Right ventricle myocardium inferior (tissue), 1 donor: ENCODE measurements around the gene CRKL. TPM values are rescaled to one million over a fixed set of nuclear protein-coding genes. Genes with fewer than 3 reads are reported as not detected.
A peak's percentile ranks its signal among the peaks of the same experiment; 100 is the strongest.

ENCODE experiments used
- ATAC-seq: fragments of 200-7000 bp; cut with Tn5 transposase; one replicate; pipeline ENCODE4 v1.9.1; 2020; ENCODE audit warnings: mild to moderate bottlenecking, moderate library complexity
- DNase-seq: peaks from one replicate; pipeline ENCODE4 v3.0.0; 2021; ENCODE audit errors: missing footprints
- intact Hi-C: fragments of 100-400 bp; cut with DNase I; formaldehyde crosslinking; loops from one replicate; pipeline ENCODE4 v1.11.0; 2022
- total RNA-seq: library from RNA; stranded (reverse); fragmentation: NEBNext Ultra II Directional; extraction: Animal tissue kit (Norgen Biotek cat#: 25700); gene quantifications from one replicate; pipeline ENCODE4 v1.2.1, GENCODE V29; 2021
- donor health status: DM: no; HTN: yes; CAD: no; lungs with severe emphysema.

Gene CRKL
- total RNA-seq, 1 donor from 2014 or later = 52.6 TPM

- no peak for ATAC-seq
Measured at GRCh38 chr22:20974336-20974955, 57.2 kb downstream of the CRKL start.

GRCh38 chr22:20975541-20976290 lies 58.5 kb downstream of the CRKL start:
- intact Hi-C loops = no loop called here
- ATAC-seq = no peak

More at GRCh38 chr22:20974336-20974955, 57.2 kb downstream of the CRKL start:
- DNase-seq = peak; percentile 50
- intact Hi-C loops = no loop called here

GRCh38 chr22:20976291-20976877 lies 59.2 kb downstream of the CRKL start:
- no peak for ATAC-seq
- DNase-seq = no peak
- intact Hi-C loops = no loop called here

More at GRCh38 chr22:20975541-20976290, 58.5 kb downstream of the CRKL start:
- DNase-seq = peak; percentile 63

- ATAC-seq = no peak
- peak; percentile 50 for DNase-seq
- intact Hi-C loops = no loop called here
Measured at GRCh38 chr22:20977019-20977418, 59.8 kb downstream of the CRKL start.

- DNase-seq (peak; percentile 52), ATAC-seq (no peak)
- intact Hi-C loops = no loop called here
Measured at GRCh38 chr22:20977516-20978170, 60.4 kb downstream of the CRKL start.

GRCh38 chr22:20978419-20978818 lies 61.2 kb downstream of the CRKL start:
- no peak for DNase-seq
- intact Hi-C loops = no loop called here
- no peak for ATAC-seq

GRCh38 chr22:20979243-20979809 lies 62.1 kb downstream of the CRKL start:
- no peak for DNase-seq
- intact Hi-C loops = no loop called here
- peak; percentile 17 for ATAC-seq

- no peak for DNase-seq
- intact Hi-C loops = no loop called here
- no peak for ATAC-seq
Measured at GRCh38 chr22:20979940-20980453, 62.8 kb downstream of the CRKL start.

GRCh38 chr22:20980523-20980922 lies 63.3 kb downstream of the CRKL start:
- DNase-seq (no peak), ATAC-seq (no peak)
- intact Hi-C loops = no loop called here

- ATAC-seq = no peak
- intact Hi-C loops = no loop called here
- no peak for DNase-seq
Measured at GRCh38 chr22:20980938-20981722, 63.9 kb downstream of the CRKL start.

- ATAC-seq (peak; percentile 94), DNase-seq (peak; percentile 94)
- intact Hi-C loops = loop anchor here (1.0 kb wide), 1 partner anchor 19 kb away; no protein-coding TSS in a partner anchor
Measured at GRCh38 chr22:20981787-20982562, 64.8 kb downstream of the CRKL start, which contains the start of gene LZTR1. Gene LZTR1 (plus strand): TSS chr22:20982297. CDS start chr22:20982372, 75 bp downstream.

- ATAC-seq = no peak
Measured at GRCh38 chr22:20982563-20982882, 65.3 kb downstream of the CRKL start.

GRCh38 chr22:20983081-20983771 lies 66.0 kb downstream of the CRKL start:
- DNase-seq (no peak), ATAC-seq (no peak)
- intact Hi-C loops = no loop called here

More at GRCh38 chr22:20982563-20982882, 65.3 kb downstream of the CRKL start:
- intact Hi-C loops = loop anchor here (1.0 kb wide), 1 partner anchor 19 kb away; no protein-coding TSS in a partner anchor
- no peak for DNase-seq

- no peak for DNase-seq
- ATAC-seq = no peak
- intact Hi-C loops = no loop called here
Measured at GRCh38 chr22:20985720-20986119, 68.5 kb downstream of the CRKL start.

- no peak for DNase-seq
- ATAC-seq = no peak
- intact Hi-C loops = no loop called here
Measured at GRCh38 chr22:20986365-20986764, 69.2 kb downstream of the CRKL start.

GRCh38 chr22:20987375-20987774 lies 70.2 kb downstream of the CRKL start:
- no peak for DNase-seq
- intact Hi-C loops = no loop called here
- no peak for ATAC-seq
